ENCODE measurements around the gene DCLK2.

Gene DCLK2

DNA sequence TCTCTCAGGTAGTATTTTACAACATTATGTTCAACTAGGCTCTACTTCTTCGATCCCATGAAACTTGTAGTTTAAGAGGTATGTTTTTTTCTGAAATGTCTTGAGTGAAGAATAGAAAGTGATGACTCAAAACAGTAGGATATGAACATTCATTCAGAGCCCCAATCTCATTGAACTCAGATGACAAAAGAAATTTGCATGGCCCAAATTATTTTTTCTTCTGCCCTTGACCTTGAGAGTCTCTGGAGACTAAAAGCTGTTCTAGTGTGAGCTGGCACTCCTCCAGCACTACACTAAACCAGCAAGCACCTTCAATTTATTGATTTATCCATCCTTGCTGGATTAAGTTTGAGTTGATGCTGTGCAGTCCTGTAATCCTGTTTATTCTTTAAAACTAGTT lies 4.0 kb downstream of the DCLK2 start:
- peak overlapping the region; percentile 51 for H3K4me3 ChIP-seq (ENCODE audit: low read length)
- H3K36me3 ChIP-seq (replicated peaks; ENCODE audit: low read depth, low read length), result peaks cover 3% of the 10 kb centered on the region
- H3K4me1 ChIP-seq (ENCODE audit: low read length), result peaks cover 40% of the 10 kb centered on the region
- no peak overlapping the region for H3K27ac ChIP-seq (ENCODE audit: low read length)
- H3K79me2 ChIP-seq (ENCODE audit: low read length), result peaks cover 18% of the 10 kb centered on the region; the same call in 1 of the 2 replicates
- no peak for TF ChIP-seq EZH2phosphoT487 (IDR thresholded peaks at IDR 0.05; ENCODE audit: low read depth)
- TF ChIP-seq, protein P1, sequence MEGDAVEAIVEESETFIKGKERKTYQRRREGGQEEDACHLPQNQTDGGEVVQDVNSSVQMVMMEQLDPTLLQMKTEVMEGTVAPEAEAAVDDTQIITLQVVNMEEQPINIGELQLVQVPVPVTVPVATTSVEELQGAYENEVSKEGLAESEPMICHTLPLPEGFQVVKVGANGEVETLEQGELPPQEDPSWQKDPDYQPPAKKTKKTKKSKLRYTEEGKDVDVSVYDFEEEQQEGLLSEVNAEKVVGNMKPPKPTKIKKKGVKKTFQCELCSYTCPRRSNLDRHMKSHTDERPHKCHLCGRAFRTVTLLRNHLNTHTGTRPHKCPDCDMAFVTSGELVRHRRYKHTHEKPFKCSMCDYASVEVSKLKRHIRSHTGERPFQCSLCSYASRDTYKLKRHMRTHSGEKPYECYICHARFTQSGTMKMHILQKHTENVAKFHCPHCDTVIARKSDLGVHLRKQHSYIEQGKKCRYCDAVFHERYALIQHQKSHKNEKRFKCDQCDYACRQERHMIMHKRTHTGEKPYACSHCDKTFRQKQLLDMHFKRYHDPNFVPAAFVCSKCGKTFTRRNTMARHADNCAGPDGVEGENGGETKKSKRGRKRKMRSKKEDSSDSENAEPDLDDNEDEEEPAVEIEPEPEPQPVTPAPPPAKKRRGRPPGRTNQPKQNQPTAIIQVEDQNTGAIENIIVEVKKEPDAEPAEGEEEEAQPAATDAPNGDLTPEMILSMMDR (IDR thresholded peaks at IDR 0.05; ENCODE audit: low read depth, low read length), result no peak
- H3K9ac ChIP-seq (ENCODE audit: low read length), result no peak overlapping the region
- H2AFZ ChIP-seq (ENCODE audit: low read depth, low read length), result no peak overlapping the region
- H3K27me3 ChIP-seq (ENCODE audit: low read depth, low read length), result peaks cover 38% of the 10 kb centered on the region
- 0 out of 2 replicates have a peak, but pooled peaks cover 5% of the 10 kb centered on the region for H3K9me3 ChIP-seq (ENCODE audit: insufficient read depth, low read length)
- peaks cover 26% of the 10 kb centered on the region for H4K20me1 ChIP-seq (ENCODE audit: insufficient read depth, low read length)
- peak overlapping the region; percentile 78 for H3K4me2 ChIP-seq (ENCODE audit: low read length)

- Histone ChIP-seq H3K9ac (ENCODE audit: low read length) (no peak overlapping the region), H3K36me3 (replicated peaks; ENCODE audit: low read depth, low read length) (peaks cover 3% of the 10 kb centered on the region), H4K20me1 (ENCODE audit: insufficient read depth, low read length) (peaks cover 12% of the 10 kb centered on the region), H3K4me2 (ENCODE audit: low read length) (no peak overlapping the region), H3K4me3 (ENCODE audit: low read length) (no peak overlapping the region), H2AFZ (ENCODE audit: low read depth, low read length) (no peak overlapping the region), H3K27me3 (ENCODE audit: low read depth, low read length) (peaks cover 18% of the 10 kb centered on the region), H3K9me3 (ENCODE audit: insufficient read depth, low read length) (0 out of 2 replicates have a peak, but pooled peaks cover 5% of the 10 kb centered on the region), H3K27ac (ENCODE audit: low read length) (no peak overlapping the region), H3K4me1 (ENCODE audit: low read length) (peaks cover 9% of the 10 kb centered on the region), H3K79me2 (ENCODE audit: low read length) (peaks cover 12% of the 10 kb centered on the region; the same call in 1 of the 2 replicates)
- no peak for TF ChIP-seq EZH2phosphoT487 (IDR thresholded peaks at IDR 0.05; ENCODE audit: low read depth)
- TF ChIP-seq, protein P1 (IDR thresholded peaks at IDR 0.05; ENCODE audit: low read depth, low read length), result no peak
Observed at GRCh38 chr4:150087006-150087405, 8.8 kb downstream of the DCLK2 start.

GRCh38 chr4:150089732-150090131 lies 11.5 kb downstream of the DCLK2 start:
- Histone ChIP-seq H3K4me1 (ENCODE audit: low read length) (peaks cover 5% of the 10 kb centered on the region), H3K9ac (ENCODE audit: low read length) (no peak overlapping the region), H2AFZ (ENCODE audit: low read depth, low read length) (no peak overlapping the region), H3K4me3 (ENCODE audit: low read length) (no peak overlapping the region), H3K9me3 (ENCODE audit: insufficient read depth, low read length) (0 out of 2 replicates have a peak, but pooled peaks cover 5% of the 10 kb centered on the region), H3K79me2 (ENCODE audit: low read length) (no peaks in the 10 kb centered on the region; the same call in 1 of the 2 replicates), H3K36me3 (replicated peaks; ENCODE audit: low read depth, low read length) (peaks cover 6% of the 10 kb centered on the region), H3K4me2 (ENCODE audit: low read length) (no peak overlapping the region), H3K27ac (ENCODE audit: low read length) (no peak overlapping the region), H4K20me1 (ENCODE audit: insufficient read depth, low read length) (no peaks in the 10 kb centered on the region), H3K27me3 (ENCODE audit: low read depth, low read length) (no peaks in the 10 kb centered on the region)
- TF ChIP-seq EZH2phosphoT487 (IDR thresholded peaks at IDR 0.05; ENCODE audit: low read depth), result no peak
- TF ChIP-seq, protein P1 (IDR thresholded peaks at IDR 0.05; ENCODE audit: low read depth, low read length), result no peak

GRCh38 chr4:150090836-150091235 lies 12.6 kb downstream of the DCLK2 start:
- Histone ChIP-seq H3K27me3 (ENCODE audit: low read depth, low read length) (no peaks in the 10 kb centered on the region), H3K79me2 (ENCODE audit: low read length) (no peaks in the 10 kb centered on the region), H4K20me1 (ENCODE audit: insufficient read depth, low read length) (no peaks in the 10 kb centered on the region)

More at GRCh38 chr4:150090836-150091235, 12.6 kb downstream of the DCLK2 start:
- Histone ChIP-seq H3K4me1 (ENCODE audit: low read length) (peaks cover 9% of the 10 kb centered on the region), H3K4me2 (ENCODE audit: low read length) (no peak overlapping the region), H3K27ac (ENCODE audit: low read length) (no peak overlapping the region), H3K9me3 (ENCODE audit: insufficient read depth, low read length) (0 out of 2 replicates have a peak, but pooled peaks cover 2% of the 10 kb centered on the region), H3K4me3 (ENCODE audit: low read length) (no peak overlapping the region), H3K9ac (ENCODE audit: low read length) (no peak overlapping the region), H3K36me3 (replicated peaks; ENCODE audit: low read depth, low read length) (peaks cover 4% of the 10 kb centered on the region), H2AFZ (ENCODE audit: low read depth, low read length) (no peak overlapping the region)
- TF ChIP-seq, protein P1 (IDR thresholded peaks at IDR 0.05; ENCODE audit: low read depth, low read length), result no peak
- TF ChIP-seq EZH2phosphoT487 (IDR thresholded peaks at IDR 0.05; ENCODE audit: low read depth), result no peak

Data from OCI-LY3 (cell line).